Caco-2 (cell line): Measurements from ENCODE around the gene LNPK. TPM values are rescaled to one million over a fixed set of nuclear protein-coding genes. Genes with fewer than 3 reads are reported as not detected.

Source experiments
- BruUV-seq: library from RNA; stranded (reverse); fragments of 400-500 nt; replicated peaks from 2 replicates; lab custom pipeline; 2021; lab: Mats Ljungman, UMichigan
- CTCF ChIA-PET: fragments of 300-600 bp; sonication (Branson Sonifier 250); formaldehyde crosslinking; loops from one replicate; lab custom pipeline; 2022; ENCODE audit warnings: antibody characterized with exemption; lab: Charles Lee
- POLR2A ChIA-PET: fragments of 300-600 bp; sonication (Branson Sonifier 250); formaldehyde crosslinking; loops from one replicate; lab custom pipeline; 2022; ENCODE audit warnings: antibody characterized with exemption; lab: Charles Lee
- DNase-seq, 2 experiments: peaks; one replicate each; pipeline versions ENCODE4 v3.0.0 to v3.0.0-alpha.2; 2020 to 2022
- H3K27me3 ChIP-seq: replicated peaks from 2 replicates; pipeline ENCODE4 v1.6.0; 2011; ENCODE audit warnings: low read length; ENCODE audit not compliant: control insufficient read depth, insufficient read depth
- H3K36me3 ChIP-seq: 2 replicates; pipeline ENCODE4 v1.5.1; 2011; ENCODE audit warnings: low read length; ENCODE audit not compliant: control insufficient read depth, insufficient read depth
- H3K4me1 ChIP-seq: fragments of 250-450 bp; sonication (Bioruptor Pico); 2 replicates; pipeline ENCODE4 v1.5.1; 2020; ENCODE audit warnings: mild to moderate bottlenecking
- H3K4me3 ChIP-seq: 2 replicates; pipeline ENCODE4 v1.5.1; 2011; ENCODE audit warnings: low read depth, mild to moderate bottlenecking, control low read depth, low read length
- H3K9me3 ChIP-seq: fragments of 250-450 bp; sonication (Bioruptor Pico); 2 replicates; pipeline ENCODE4 v1.5.1; 2020; ENCODE audit warnings: mild to moderate bottlenecking, moderate library complexity
- H3K27ac Mint-ChIP-seq: one replicate; pipeline ENCODE4 v1.8.0; 2022; ENCODE audit warnings: mixed read lengths; ENCODE audit not compliant: unreplicated experiment
- H3K27me3 Mint-ChIP-seq: one replicate; pipeline ENCODE4 v1.8.0; 2022; ENCODE audit warnings: mixed read lengths; ENCODE audit not compliant: insufficient read depth, unreplicated experiment
- H3K36me3 Mint-ChIP-seq: one replicate; pipeline ENCODE4 v1.8.0; 2022; ENCODE audit warnings: mild to moderate bottlenecking, mixed read lengths; ENCODE audit not compliant: insufficient read depth, unreplicated experiment
- H3K4me1 Mint-ChIP-seq: one replicate; pipeline ENCODE4 v1.8.0; 2022; ENCODE audit warnings: low read depth, mixed read lengths; ENCODE audit not compliant: unreplicated experiment
- H3K4me3 Mint-ChIP-seq: one replicate; pipeline ENCODE4 v1.8.0; 2022; ENCODE audit warnings: mild to moderate bottlenecking, moderate library complexity, mixed read lengths; ENCODE audit not compliant: unreplicated experiment
- H3K9me3 Mint-ChIP-seq: one replicate; pipeline ENCODE4 v1.8.0; 2022; ENCODE audit warnings: mixed read lengths; ENCODE audit not compliant: unreplicated experiment
- intact Hi-C: fragments of 100-400 bp; cut with micrococcal nuclease; formaldehyde crosslinking; loops from one replicate; pipeline ENCODE4 v1.10.0; 2022; ENCODE audit not compliant: unreplicated experiment
- total RNA-seq: library from RNA; stranded (reverse); gene quantifications from 2 replicates; pipeline ENCODE4 v1.2.3, GENCODE V29; 2022
- TF ChIP-seq, protein P1 (sequence below), 2 experiments: fragments of 200-600 bp in 1 of 2; IDR thresholded peaks; 1 replicate in 1 of 2; 2 replicates in 1 of 2; pipeline versions ENCODE4 v1.5.1 to v1.8.0; 2011 to 2022; ENCODE audit warnings: antibody characterized with exemption in 1 of 2, control low read depth in 1 of 2, inconsistent platforms in 1 of 2, low read depth in 1 of 2, low read length in 1 of 2, mild to moderate bottlenecking in 1 of 2, moderate library complexity in 1 of 2; ENCODE audit not compliant: insufficient read depth in 1 of 2, severe bottlenecking in 1 of 2, unreplicated experiment in 1 of 2

The LNPK gene
- total RNA-seq, 1 experiment from 2014 or later: 19.1 TPM

DNA sequence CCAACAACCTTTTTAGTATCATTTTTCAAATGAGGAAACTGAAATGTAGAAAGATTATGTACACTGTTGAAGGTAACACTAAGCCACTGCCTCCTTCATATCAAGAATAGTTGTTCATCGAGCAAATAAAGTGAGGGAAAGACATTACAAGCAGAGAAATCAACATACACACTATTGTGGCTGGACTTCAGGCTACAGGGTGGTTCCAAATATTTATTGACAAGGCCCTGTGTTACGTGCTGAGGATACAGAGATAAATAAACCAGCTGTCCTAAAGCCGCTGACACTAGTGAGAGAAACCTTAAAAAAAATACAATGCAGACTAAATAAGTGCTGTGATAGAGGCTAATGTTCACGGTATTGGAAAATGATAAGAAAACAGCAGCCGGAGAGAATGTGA lies 1.9 kb upstream of the LNPK start:
- ChIA-PET POLR2A (no interaction called here), CTCF (no interaction called here)
- H3K4me1 ChIP-seq: 0 out of 2 replicates have a peak, but pooled peaks cover 8% of the 10 kb centered on the region
- intact Hi-C loops: loop anchor here (2.0 to 5.0 kb wide), 2 partner anchors 42 to 77 kb away; no protein-coding TSS in a partner anchor
- BruUV-seq: no TSS peak
- no peaks in the 10 kb centered on the region for H3K9me3 Mint-ChIP-seq
- H3K27me3 Mint-ChIP-seq: peaks cover 10% of the 10 kb centered on the region
- no peaks in the 10 kb centered on the region for H3K27me3 ChIP-seq
- no peak for DNase-seq
- H3K27ac Mint-ChIP-seq: no peak overlapping the region
- H3K36me3 ChIP-seq: no peaks in the 10 kb centered on the region
- H3K36me3 Mint-ChIP-seq: no peaks in the 10 kb centered on the region
- no peaks in the 10 kb centered on the region for H3K9me3 ChIP-seq
- no peak overlapping the region for H3K4me3 Mint-ChIP-seq
- TF ChIP-seq, protein P1, sequence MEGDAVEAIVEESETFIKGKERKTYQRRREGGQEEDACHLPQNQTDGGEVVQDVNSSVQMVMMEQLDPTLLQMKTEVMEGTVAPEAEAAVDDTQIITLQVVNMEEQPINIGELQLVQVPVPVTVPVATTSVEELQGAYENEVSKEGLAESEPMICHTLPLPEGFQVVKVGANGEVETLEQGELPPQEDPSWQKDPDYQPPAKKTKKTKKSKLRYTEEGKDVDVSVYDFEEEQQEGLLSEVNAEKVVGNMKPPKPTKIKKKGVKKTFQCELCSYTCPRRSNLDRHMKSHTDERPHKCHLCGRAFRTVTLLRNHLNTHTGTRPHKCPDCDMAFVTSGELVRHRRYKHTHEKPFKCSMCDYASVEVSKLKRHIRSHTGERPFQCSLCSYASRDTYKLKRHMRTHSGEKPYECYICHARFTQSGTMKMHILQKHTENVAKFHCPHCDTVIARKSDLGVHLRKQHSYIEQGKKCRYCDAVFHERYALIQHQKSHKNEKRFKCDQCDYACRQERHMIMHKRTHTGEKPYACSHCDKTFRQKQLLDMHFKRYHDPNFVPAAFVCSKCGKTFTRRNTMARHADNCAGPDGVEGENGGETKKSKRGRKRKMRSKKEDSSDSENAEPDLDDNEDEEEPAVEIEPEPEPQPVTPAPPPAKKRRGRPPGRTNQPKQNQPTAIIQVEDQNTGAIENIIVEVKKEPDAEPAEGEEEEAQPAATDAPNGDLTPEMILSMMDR (IDR thresholded peaks at IDR 0.05; ENCODE audit: insufficient read depth in 1 of 2, low read depth in 1 of 2, low read length in 1 of 2, severe bottlenecking in 1 of 2, unreplicated experiment in 1 of 2): no peak
- peaks cover 7% of the 10 kb centered on the region for H3K4me1 Mint-ChIP-seq
- H3K4me3 ChIP-seq: no peak overlapping the region

DNA sequence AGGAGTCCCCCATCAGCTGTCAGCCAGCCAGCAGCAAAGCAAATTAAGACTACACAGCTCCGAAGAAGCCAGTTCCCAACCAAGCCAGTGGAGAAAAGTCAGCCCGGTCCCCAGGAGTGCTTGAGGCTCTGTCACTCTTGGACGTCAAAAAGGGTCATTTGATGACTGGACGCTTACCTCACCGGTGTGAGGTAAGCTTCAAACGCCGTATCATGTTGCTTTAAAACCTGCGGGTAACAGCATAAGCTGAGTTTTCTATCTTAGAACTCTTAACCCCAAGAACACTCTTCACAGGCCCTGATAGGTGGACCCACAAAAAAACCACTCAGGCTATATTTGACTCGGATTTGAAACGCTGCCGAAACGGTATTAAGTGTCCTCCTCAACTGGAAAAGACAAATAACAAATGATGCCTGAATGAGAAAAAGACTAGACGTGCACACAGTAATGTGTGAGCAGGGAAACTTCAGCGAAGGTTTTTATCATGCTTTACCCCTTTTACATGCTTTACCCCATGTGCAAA lies 682 bp upstream of the LNPK start:
- H3K27me3 ChIP-seq: no peaks in the 10 kb centered on the region
- peaks cover 7% of the 10 kb centered on the region for H3K4me1 Mint-ChIP-seq
- POLR2A ChIA-PET: no interaction called here
- TF ChIP-seq, protein P1 (IDR thresholded peaks at IDR 0.05; ENCODE audit: insufficient read depth in 1 of 2, low read depth in 1 of 2, low read length in 1 of 2, severe bottlenecking in 1 of 2, unreplicated experiment in 1 of 2): no peak
- H3K36me3 ChIP-seq: no peaks in the 10 kb centered on the region
- H3K4me3 Mint-ChIP-seq: peak overlapping the region; percentile 79
- CTCF ChIA-PET: interaction anchor here (1.3 kb wide), 1 partner anchor 93 kb away, joined by 3 read pairs; no protein-coding TSS in a partner anchor
- peak overlapping the region; percentile 58 for H3K4me3 ChIP-seq
- peak in 1 of 2 experiments; percentile 42 for DNase-seq
- 0 out of 2 replicates have a peak, but pooled peaks cover 8% of the 10 kb centered on the region for H3K4me1 ChIP-seq
- H3K9me3 ChIP-seq: no peaks in the 10 kb centered on the region
- H3K36me3 Mint-ChIP-seq: no peaks in the 10 kb centered on the region
- no peaks in the 10 kb centered on the region for H3K9me3 Mint-ChIP-seq
- peaks cover 10% of the 10 kb centered on the region for H3K27me3 Mint-ChIP-seq
- intact Hi-C loops: loop anchor here (2.0 to 5.0 kb wide), 2 partner anchors 40 to 78 kb away; no protein-coding TSS in a partner anchor
- H3K27ac Mint-ChIP-seq: peak overlapping the region; percentile 66
- TSS peak; percentile 68 for BruUV-seq

DNA sequence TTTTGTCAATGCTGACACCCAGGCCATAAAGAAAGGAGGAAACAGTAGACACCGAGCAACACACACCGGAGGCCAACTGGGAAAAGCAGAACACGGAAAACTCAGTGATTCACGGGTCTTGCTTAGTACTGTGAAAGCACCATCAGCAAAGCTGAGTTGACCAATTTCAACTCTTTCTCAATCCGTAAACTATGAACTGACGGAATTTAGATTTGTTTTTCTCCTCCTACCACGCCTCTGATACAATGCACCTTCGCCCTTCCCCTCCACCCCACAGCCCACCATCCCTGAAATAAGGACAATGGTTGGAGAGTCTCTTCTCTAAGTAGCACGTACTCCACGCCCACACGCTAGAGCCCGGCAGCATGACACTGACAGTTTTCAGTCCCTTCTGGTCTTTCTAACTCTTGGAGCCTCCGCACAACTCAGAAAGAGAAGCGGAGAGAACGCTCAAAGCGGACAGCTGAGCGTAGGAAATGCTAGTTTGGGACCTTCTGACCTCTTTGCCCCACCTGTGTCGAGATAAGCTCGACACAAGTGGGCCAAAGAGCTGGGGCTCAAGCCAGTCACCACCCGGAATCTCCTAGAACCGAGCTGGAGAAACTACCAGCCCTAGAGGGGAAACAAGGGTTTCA lies 669 bp downstream of the LNPK start:
- CTCF ChIA-PET: interaction anchor here (1.2 to 1.4 kb wide), 3 partner anchors 95 to 311 kb away, joined by 3 to 5 read pairs (median 3); no protein-coding TSS in a partner anchor
- Histone ChIP-seq H3K27me3 (no peaks in the 10 kb centered on the region), H3K9me3 (no peaks in the 10 kb centered on the region), H3K4me3 (peak overlapping the region; percentile 58), H3K36me3 (no peaks in the 10 kb centered on the region), H3K4me1 (0 out of 2 replicates have a peak, but pooled peaks cover 8% of the 10 kb centered on the region)
- H3K27ac Mint-ChIP-seq: peak overlapping the region; percentile 58
- H3K4me1 Mint-ChIP-seq: peaks cover 7% of the 10 kb centered on the region
- H3K9me3 Mint-ChIP-seq: no peaks in the 10 kb centered on the region
- intact Hi-C loops: loop anchor here (5.0 kb wide), 1 partner anchor 39 kb away; no protein-coding TSS in a partner anchor
- peaks cover 9% of the 10 kb centered on the region for H3K27me3 Mint-ChIP-seq
- H3K4me3 Mint-ChIP-seq: peak overlapping the region; percentile 79
- peak in 1 of 2 experiments; percentile 42 for DNase-seq
- POLR2A ChIA-PET: interaction anchor here (0.8 kb wide), 1 partner anchor 34 kb away, joined by 3 read pairs; no protein-coding TSS in a partner anchor
- no peaks in the 10 kb centered on the region for H3K36me3 Mint-ChIP-seq
- no TSS peak for BruUV-seq
- TF ChIP-seq, protein P1 (IDR thresholded peaks at IDR 0.05; ENCODE audit: insufficient read depth in 1 of 2, low read depth in 1 of 2, low read length in 1 of 2, severe bottlenecking in 1 of 2, unreplicated experiment in 1 of 2): no peak
